Inflammatory macrophage (primary cell): ENCODE results near the gene VTCN1.

Experiments
- DNase-seq, 2 donors: peaks; one replicate each; pipeline ENCODE4 v3.0.0-alpha.2; 2020 to 2022

The VTCN1 gene

GRCh38 chr1:117093870-117094621 lies 116.7 kb downstream of the VTCN1 start:
- DNase-seq: peak in 1 of 2 donors; percentile 10
